Measurements from ENCODE around the gene AKR1B15. TPM values are rescaled to one million over a fixed set of nuclear protein-coding genes. Genes with fewer than 3 reads are reported as not detected.

The AKR1B15 gene
- total RNA-seq, 1 experiment from 2014 or later, result not detected

DNA sequence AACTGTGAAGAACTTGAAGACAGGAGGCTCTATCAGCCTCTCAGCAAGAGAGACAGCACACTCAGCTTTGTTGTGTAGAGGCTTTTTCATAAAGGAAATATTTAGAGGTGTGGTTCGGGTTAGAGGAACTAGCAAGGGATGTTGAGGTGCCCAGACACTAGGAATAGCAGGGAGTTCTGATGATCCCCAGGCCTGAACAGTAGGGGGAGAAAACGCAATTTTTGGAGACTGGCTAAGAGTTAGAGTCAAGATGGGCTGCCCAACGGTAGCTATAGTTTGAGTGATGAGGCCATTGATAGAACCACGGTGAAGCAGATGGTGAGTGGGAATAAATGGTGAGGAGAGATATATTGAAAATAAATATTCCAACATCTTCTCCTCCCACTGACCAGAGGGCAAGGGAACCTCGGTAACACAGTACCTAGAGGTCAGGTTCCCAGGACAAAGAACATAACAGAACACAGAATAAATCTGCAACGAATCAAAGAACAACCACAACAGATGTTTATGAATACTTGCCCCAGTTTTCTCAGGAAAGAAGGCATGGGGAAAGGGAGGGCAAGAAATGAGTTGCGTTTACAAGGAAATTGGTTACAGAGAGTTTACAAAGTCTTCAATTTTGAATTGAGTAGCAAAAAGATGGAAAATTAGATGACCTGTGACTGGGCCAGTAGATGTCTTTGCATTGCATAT lies 73.5 kb downstream of the AKR1B15 start:
- DNase-seq (ENCODE audit: low spot score), result no peak
- Histone ChIP-seq H3K27ac (ENCODE audit: low read depth, low read length, poor library complexity, severe bottlenecking) (no peak overlapping the region), H3K36me3 (ENCODE audit: insufficient read depth, low read length, poor library complexity, severe bottlenecking) (no peaks in the 10 kb centered on the region), H3K9me3 (ENCODE audit: low read depth, low read length, poor library complexity, severe bottlenecking) (no peaks in the 10 kb centered on the region), H3K4me1 (ENCODE audit: insufficient read depth, low read length, poor library complexity, severe bottlenecking) (no peaks in the 10 kb centered on the region), H3K27me3 (replicated peaks; ENCODE audit: insufficient read depth, low read depth, low read length, poor library complexity) (peaks cover 98% of the 10 kb centered on the region), H3K4me3 (ENCODE audit: low read depth, low read length, poor library complexity, severe bottlenecking) (no peak overlapping the region)
- BruUV-seq (replicated peaks), result no TSS peak
- POLR2A ChIA-PET (ENCODE audit: low non-redundant PET), result interaction anchor here (0.6 kb wide), 1 partner anchor 910 kb away, joined by 17 read pairs; no protein-coding TSS in a partner anchor
- TF ChIP-seq, protein P1, sequence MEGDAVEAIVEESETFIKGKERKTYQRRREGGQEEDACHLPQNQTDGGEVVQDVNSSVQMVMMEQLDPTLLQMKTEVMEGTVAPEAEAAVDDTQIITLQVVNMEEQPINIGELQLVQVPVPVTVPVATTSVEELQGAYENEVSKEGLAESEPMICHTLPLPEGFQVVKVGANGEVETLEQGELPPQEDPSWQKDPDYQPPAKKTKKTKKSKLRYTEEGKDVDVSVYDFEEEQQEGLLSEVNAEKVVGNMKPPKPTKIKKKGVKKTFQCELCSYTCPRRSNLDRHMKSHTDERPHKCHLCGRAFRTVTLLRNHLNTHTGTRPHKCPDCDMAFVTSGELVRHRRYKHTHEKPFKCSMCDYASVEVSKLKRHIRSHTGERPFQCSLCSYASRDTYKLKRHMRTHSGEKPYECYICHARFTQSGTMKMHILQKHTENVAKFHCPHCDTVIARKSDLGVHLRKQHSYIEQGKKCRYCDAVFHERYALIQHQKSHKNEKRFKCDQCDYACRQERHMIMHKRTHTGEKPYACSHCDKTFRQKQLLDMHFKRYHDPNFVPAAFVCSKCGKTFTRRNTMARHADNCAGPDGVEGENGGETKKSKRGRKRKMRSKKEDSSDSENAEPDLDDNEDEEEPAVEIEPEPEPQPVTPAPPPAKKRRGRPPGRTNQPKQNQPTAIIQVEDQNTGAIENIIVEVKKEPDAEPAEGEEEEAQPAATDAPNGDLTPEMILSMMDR (conservative IDR thresholded peaks at IDR 0.05; ENCODE audit: low read depth, low read length), result no peak
- TF ChIP-seq EZH2 (IDR thresholded peaks at IDR 0.05; ENCODE audit: borderline replicate concordance, low read depth, low read length, poor library complexity, severe bottlenecking), result no peak
- intact Hi-C loops (cut with micrococcal nuclease; ENCODE audit: unreplicated experiment), result no loop called here
- CTCF ChIA-PET, result no interaction called here

- ChIA-PET CTCF (no interaction called here), POLR2A (ENCODE audit: low non-redundant PET) (no interaction called here)
- Histone ChIP-seq H3K4me1 (ENCODE audit: insufficient read depth, low read length, poor library complexity, severe bottlenecking) (no peaks in the 10 kb centered on the region), H3K36me3 (ENCODE audit: insufficient read depth, low read length, poor library complexity, severe bottlenecking) (no peaks in the 10 kb centered on the region), H3K9me3 (ENCODE audit: low read depth, low read length, poor library complexity, severe bottlenecking) (no peaks in the 10 kb centered on the region), H3K27me3 (replicated peaks; ENCODE audit: insufficient read depth, low read depth, low read length, poor library complexity) (peaks cover 98% of the 10 kb centered on the region), H3K4me3 (ENCODE audit: low read depth, low read length, poor library complexity, severe bottlenecking) (no peak overlapping the region), H3K27ac (ENCODE audit: low read depth, low read length, poor library complexity, severe bottlenecking) (no peak overlapping the region)
- intact Hi-C loops (cut with micrococcal nuclease; ENCODE audit: unreplicated experiment), result no loop called here
- no peak for DNase-seq (ENCODE audit: low spot score)
- BruUV-seq (replicated peaks), result no TSS peak
- TF ChIP-seq, protein P1 (conservative IDR thresholded peaks at IDR 0.05; ENCODE audit: low read depth, low read length), result no peak
- no peak for TF ChIP-seq EZH2 (IDR thresholded peaks at IDR 0.05; ENCODE audit: borderline replicate concordance, low read depth, low read length, poor library complexity, severe bottlenecking)
These were observed 74.3 kb downstream of the AKR1B15 start for GRCh38 chr7:134623193-134623592.

DNA sequence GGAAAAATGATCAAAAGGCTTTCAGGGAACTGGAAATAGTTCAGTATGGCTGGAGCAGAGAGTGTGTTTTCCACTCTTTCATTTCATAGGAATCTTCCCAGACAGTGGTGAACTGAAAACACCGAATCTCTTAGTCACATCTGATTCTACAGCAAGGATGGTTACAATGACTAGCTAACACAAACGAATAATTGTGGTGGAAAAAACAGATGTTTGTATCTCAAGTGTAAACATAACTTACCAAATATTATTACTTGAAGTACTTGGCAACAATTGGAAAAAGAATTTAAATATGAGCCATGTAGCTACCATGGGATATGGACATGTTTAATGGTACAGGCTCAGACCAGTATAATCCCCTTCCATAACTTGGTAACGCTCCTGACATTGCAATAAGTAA lies 76.6 kb downstream of the AKR1B15 start:
- intact Hi-C loops (cut with micrococcal nuclease; ENCODE audit: unreplicated experiment), result no loop called here
- H3K27me3 ChIP-seq (replicated peaks; ENCODE audit: insufficient read depth, low read depth, low read length, poor library complexity), result peaks cover 99% of the 10 kb centered on the region
- H3K27ac ChIP-seq (ENCODE audit: low read depth, low read length, poor library complexity, severe bottlenecking), result no peak overlapping the region
- TF ChIP-seq, protein P1 (conservative IDR thresholded peaks at IDR 0.05; ENCODE audit: low read depth, low read length), result no peak
- TF ChIP-seq EZH2 (IDR thresholded peaks at IDR 0.05; ENCODE audit: borderline replicate concordance, low read depth, low read length, poor library complexity, severe bottlenecking), result no peak
- no peaks in the 10 kb centered on the region for H3K36me3 ChIP-seq (ENCODE audit: insufficient read depth, low read length, poor library complexity, severe bottlenecking)
- H3K9me3 ChIP-seq (ENCODE audit: low read depth, low read length, poor library complexity, severe bottlenecking), result no peaks in the 10 kb centered on the region
- ChIA-PET CTCF (no interaction called here), POLR2A (ENCODE audit: low non-redundant PET) (no interaction called here)
- no peak overlapping the region for H3K4me3 ChIP-seq (ENCODE audit: low read depth, low read length, poor library complexity, severe bottlenecking)
- DNase-seq (ENCODE audit: low spot score), result no peak
- H3K4me1 ChIP-seq (ENCODE audit: insufficient read depth, low read length, poor library complexity, severe bottlenecking), result no peaks in the 10 kb centered on the region
- no TSS peak for BruUV-seq (replicated peaks)

Measured in A673 (cell line).